Stimulated activated CD4-positive, alpha-beta T cell treated with anti-CD3 and anti-CD28 coated beads, Interleukin-15, amount 100 ng/mL, for 24 hours (primary cell): ENCODE results near the gene DNAJC6.

Experiments used
- DNase-seq: peaks from one replicate; pipeline ENCODE4 v3.0.0-alpha.2; 2020

DNAJC6 gene

GRCh38 chr1:65412256-65412983 is 103.1 kb downstream of the DNAJC6 start:
- no peak for DNase-seq

GRCh38 chr1:65412984-65413375 is 103.6 kb downstream of the DNAJC6 start:
- no peak for DNase-seq

- DNase-seq, result no peak
Measured at GRCh38 chr1:65414538-65414937, 105.2 kb downstream of the DNAJC6 start.

- DNase-seq, result no peak
Measured at GRCh38 chr1:65416767-65417166, 107.4 kb downstream of the DNAJC6 start.

- no peak for DNase-seq
Measured at GRCh38 chr1:65417729-65418128, 108.4 kb downstream of the DNAJC6 start.

- no peak for DNase-seq
Measured at GRCh38 chr1:65418522-65419185, 109.3 kb downstream of the DNAJC6 start.

GRCh38 chr1:65419681-65420589 is 110.6 kb downstream of the DNAJC6 start:
- peak; percentile 99 for DNase-seq

GRCh38 chr1:65420590-65421350 is 111.4 kb downstream of the DNAJC6 start, which contains the start of the genes LEPR and LEPROT:
Gene LEPR, plus strand, starts transcription at chr1:65420668. Its CDS starts 144,898 bp downstream, at chr1:65565566.
Gene LEPROT, plus strand, starts transcription at chr1:65420668. Its CDS starts 57 bp downstream, at chr1:65420725.
- DNase-seq, result no peak

GRCh38 chr1:65421351-65422025 is 112.1 kb downstream of the DNAJC6 start:
- DNase-seq, result no peak

- no peak for DNase-seq
Measured at GRCh38 chr1:65422241-65423203, 113.2 kb downstream of the DNAJC6 start.

- DNase-seq, result no peak
Measured at GRCh38 chr1:65423884-65424572, 114.7 kb downstream of the DNAJC6 start.

- no peak for DNase-seq
Measured at GRCh38 chr1:65424573-65424889, 115.2 kb downstream of the DNAJC6 start.

GRCh38 chr1:65425006-65425405 is 115.7 kb downstream of the DNAJC6 start:
- no peak for DNase-seq

GRCh38 chr1:65425697-65426096 is 116.4 kb downstream of the DNAJC6 start:
- no peak for DNase-seq

GRCh38 chr1:65429078-65429477 is 119.7 kb downstream of the DNAJC6 start:
- DNase-seq, result no peak

- no peak for DNase-seq
Measured at GRCh38 chr1:65429806-65430205, 120.5 kb downstream of the DNAJC6 start.

GRCh38 chr1:65431111-65431705 is 121.9 kb downstream of the DNAJC6 start:
- DNase-seq, result no peak

- no peak for DNase-seq
Measured at GRCh38 chr1:65432918-65433317, 123.6 kb downstream of the DNAJC6 start.

GRCh38 chr1:65434255-65434654 is 124.9 kb downstream of the DNAJC6 start:
- DNase-seq, result no peak

- no peak for DNase-seq
Measured at GRCh38 chr1:65434760-65435159, 125.4 kb downstream of the DNAJC6 start.
